ENCODE data around the gene LPAR6.
"Not testable (repeated sequence)": the region's sequence is repeated elsewhere in the genome, so short reads cannot be mapped to it uniquely, and the experiment has no call there.

- TF ChIP-seq CTCF (conservative IDR thresholded peaks at IDR 0.05; ENCODE audit: low read depth, low read length); EZH2phosphoT487 (IDR thresholded peaks at IDR 0.05; ENCODE audit: borderline replicate concordance, low read length): not testable (repeated sequence)
Measured at GRCh38 chr13:48422003-48422402, 9.1 kb upstream of the LPAR6 start.

Measured in PC-3 (cell line).